Measurements from ENCODE around the gene APOBEC3B.

DNA sequence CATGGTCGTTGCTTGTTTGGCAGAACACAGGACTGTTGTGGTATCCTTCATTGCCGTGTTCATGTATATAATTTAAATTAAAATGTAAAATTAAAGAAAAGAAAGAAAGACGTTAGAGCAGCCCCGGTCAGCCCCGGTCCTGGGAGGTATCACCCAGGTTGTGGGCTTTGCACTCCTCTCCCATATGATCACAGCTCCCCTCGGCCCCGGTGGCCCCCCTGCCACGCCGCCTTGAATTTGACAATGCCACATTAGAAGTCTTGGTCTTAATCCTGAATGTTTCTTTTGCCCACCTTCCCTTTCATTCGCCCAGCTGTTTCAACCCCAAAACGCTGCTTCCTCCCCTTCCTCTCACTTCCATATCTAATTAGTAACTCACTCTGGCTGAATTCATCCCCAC lies 13.3 kb upstream of the APOBEC3B start:
- TF ChIP-seq, protein P1, sequence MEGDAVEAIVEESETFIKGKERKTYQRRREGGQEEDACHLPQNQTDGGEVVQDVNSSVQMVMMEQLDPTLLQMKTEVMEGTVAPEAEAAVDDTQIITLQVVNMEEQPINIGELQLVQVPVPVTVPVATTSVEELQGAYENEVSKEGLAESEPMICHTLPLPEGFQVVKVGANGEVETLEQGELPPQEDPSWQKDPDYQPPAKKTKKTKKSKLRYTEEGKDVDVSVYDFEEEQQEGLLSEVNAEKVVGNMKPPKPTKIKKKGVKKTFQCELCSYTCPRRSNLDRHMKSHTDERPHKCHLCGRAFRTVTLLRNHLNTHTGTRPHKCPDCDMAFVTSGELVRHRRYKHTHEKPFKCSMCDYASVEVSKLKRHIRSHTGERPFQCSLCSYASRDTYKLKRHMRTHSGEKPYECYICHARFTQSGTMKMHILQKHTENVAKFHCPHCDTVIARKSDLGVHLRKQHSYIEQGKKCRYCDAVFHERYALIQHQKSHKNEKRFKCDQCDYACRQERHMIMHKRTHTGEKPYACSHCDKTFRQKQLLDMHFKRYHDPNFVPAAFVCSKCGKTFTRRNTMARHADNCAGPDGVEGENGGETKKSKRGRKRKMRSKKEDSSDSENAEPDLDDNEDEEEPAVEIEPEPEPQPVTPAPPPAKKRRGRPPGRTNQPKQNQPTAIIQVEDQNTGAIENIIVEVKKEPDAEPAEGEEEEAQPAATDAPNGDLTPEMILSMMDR (IDR thresholded peaks at IDR 0.05): no peak
- TF ChIP-seq POLR2A (IDR thresholded peaks at IDR 0.05): no peak
